Fibroblast of villous mesenchyme (primary cell): ENCODE results near the gene PPFIA4. TPM values are rescaled to one million over a fixed set of nuclear protein-coding genes. Genes with fewer than 3 reads are reported as not detected.

Source experiments
- DNase-seq: peaks from one replicate; pipeline ENCODE4 v3.0.0-alpha.2; 2010; ENCODE audit warnings: low read depth
- H3K4me3 ChIP-seq: 2 replicates; pipeline ENCODE4 v1.5.1; 2011; ENCODE audit warnings: low read depth, mild to moderate bottlenecking, low read length
- CTCF ChIP-seq: IDR thresholded peaks from 2 replicates; pipeline ENCODE4 v1.5.1; 2012; ENCODE audit warnings: low read depth, mild to moderate bottlenecking, low read length; ENCODE audit not compliant: insufficient read depth
- total RNA-seq: library from RNA; depleted of rRNA; stranded (reverse); fragments of >200 nt; gene quantifications from 2 replicates; pipeline ENCODE4 v1.2.3, GENCODE V29; 2012

PPFIA4 gene
- total RNA-seq, 1 donor: 4.3 TPM

- DNase-seq: no peak
- H3K4me3 ChIP-seq: no peak overlapping the region
- no peak for TF ChIP-seq CTCF
Observed at GRCh38 chr1:203093754-203094410, 67.6 kb downstream of the PPFIA4 start.

GRCh38 chr1:203095061-203095690 is 68.9 kb downstream of the PPFIA4 start:
- no peak overlapping the region for H3K4me3 ChIP-seq
- TF ChIP-seq CTCF: no peak
- DNase-seq: no peak

GRCh38 chr1:203096566-203096965 is 70.3 kb downstream of the PPFIA4 start:
- H3K4me3 ChIP-seq: no peak overlapping the region
- no peak for TF ChIP-seq CTCF
- DNase-seq: no peak

- no peak for DNase-seq
- no peak overlapping the region for H3K4me3 ChIP-seq
Observed at GRCh38 chr1:203097001-203097400, 70.7 kb downstream of the PPFIA4 start.

GRCh38 chr1:203098445-203098844 is 72.2 kb downstream of the PPFIA4 start:
- DNase-seq: no peak
- no peak overlapping the region for H3K4me3 ChIP-seq
- TF ChIP-seq CTCF: no peak

More at GRCh38 chr1:203097001-203097400, 70.7 kb downstream of the PPFIA4 start:
- no peak for TF ChIP-seq CTCF

GRCh38 chr1:203098914-203099520 is 72.7 kb downstream of the PPFIA4 start:
- DNase-seq: no peak
- TF ChIP-seq CTCF: no peak
- H3K4me3 ChIP-seq: no peak overlapping the region
